Measurements from ENCODE around the gene RHOBTB3.

- TF ChIP-seq CTCF (IDR thresholded peaks at IDR 0.05; ENCODE audit: insufficient read depth, low read length) (no peak), REST (IDR thresholded peaks at IDR 0.05; ENCODE audit: insufficient replicate concordance, low read depth) (no peak), POLR2AphosphoS5 (IDR thresholded peaks at IDR 0.05; ENCODE audit: low read depth) (no peak), GABPA (IDR thresholded peaks at IDR 0.05; ENCODE audit: low read depth) (no peak), SPI1 (IDR thresholded peaks at IDR 0.05; ENCODE audit: borderline replicate concordance, low read depth) (no peak)
These were observed 27.9 kb downstream of the RHOBTB3 start for GRCh38 chr5:95759005-95759404.
